Neural cell (in vitro differentiated cells): Measurements from ENCODE around the gene FTL. TPM values are rescaled to one million over a fixed set of nuclear protein-coding genes. Genes with fewer than 3 reads are reported as not detected.
A peak's percentile ranks its signal among the peaks of the same experiment; 100 is the strongest.

ENCODE experiments used
- H2AFZ ChIP-seq: fragments of 200-600, 300-800 bp; sonication (generic), shearing (Covaris generic); 2 replicates; pipeline ENCODE4 v1.6.0; 2014; ENCODE audit warnings: low read depth, mild to moderate bottlenecking, antibody characterized with exemption, low read length, moderate library complexity
- H3F3A ChIP-seq: fragments of 200-600 bp; shearing (Covaris generic); 2 replicates; pipeline ENCODE4 v1.6.1; 2016; ENCODE audit warnings: mild to moderate bottlenecking, moderate library complexity, mixed read lengths, antibody characterized with exemption, low read length; ENCODE audit not compliant: insufficient read depth, poor library complexity, severe bottlenecking
- H3K27ac ChIP-seq: fragments of 200-600, 300-800 bp; sonication (generic), shearing (Covaris generic); 2 replicates; pipeline ENCODE4 v1.5.1; 2014; ENCODE audit warnings: mild to moderate bottlenecking, low read length, moderate library complexity
- H3K27me3 ChIP-seq: fragments of 300-800, 200-600 bp; sonication (generic), shearing (Covaris generic); 2 replicates; pipeline ENCODE4 v1.6.0; 2014; ENCODE audit warnings: mild to moderate bottlenecking, low read depth, low read length, moderate library complexity; ENCODE audit not compliant: insufficient read depth
- H3K36me3 ChIP-seq: fragments of 300-800, 200-600 bp; sonication (generic), shearing (Covaris generic); 2 replicates; pipeline ENCODE4 v1.5.1; 2014; ENCODE audit warnings: mild to moderate bottlenecking, antibody characterized with exemption, low read length, moderate library complexity; ENCODE audit not compliant: insufficient read depth
- H3K4me2 ChIP-seq: fragments of 300-800, 200-600 bp; sonication (generic), shearing (Covaris generic); 2 replicates; pipeline ENCODE4 v1.6.0; 2014; ENCODE audit warnings: mild to moderate bottlenecking, low read length
- H3K4me3 ChIP-seq: fragments of 300-800, 200-600 bp; sonication (generic), shearing (Covaris generic); 2 replicates; pipeline ENCODE4 v1.5.1; 2014; ENCODE audit warnings: mild to moderate bottlenecking, low read length, moderate library complexity
- H3K79me2 ChIP-seq: fragments of 200-600 bp; shearing (Covaris generic); replicated peaks from 2 replicates; pipeline ENCODE4 v1.6.0; 2014; ENCODE audit warnings: mild to moderate bottlenecking, low read length, moderate library complexity; ENCODE audit not compliant: insufficient read depth
- H3K9ac ChIP-seq: fragments of 300-800, 200-600 bp; sonication (generic), shearing (Covaris generic); 2 replicates; pipeline ENCODE4 v1.6.1; 2016; ENCODE audit warnings: mild to moderate bottlenecking, low read length, mixed read lengths
- H3K9me2 ChIP-seq: fragments of 200-600 bp; shearing (Covaris generic); 2 replicates; pipeline ENCODE4 v1.6.1; 2016; ENCODE audit warnings: mild to moderate bottlenecking, low read length, mixed read lengths; ENCODE audit not compliant: insufficient read depth
- H3K9me3 ChIP-seq: fragments of 200-600, 300-800 bp; sonication (generic), shearing (Covaris generic); 2 replicates; pipeline ENCODE4 v1.6.1; 2016; ENCODE audit warnings: mild to moderate bottlenecking, mixed run types, low read length, moderate library complexity, mixed read lengths
- H4K20me1 ChIP-seq: fragments of 200-600 bp; shearing (Covaris generic); 2 replicates; pipeline ENCODE4 v1.6.1; 2016; ENCODE audit warnings: mild to moderate bottlenecking, mixed run types; ENCODE audit not compliant: insufficient read depth
- CTCF ChIP-seq: fragments of 450-650 bp; IDR thresholded peaks from 2 replicates; pipeline ENCODE4 v1.5.1; 2014; ENCODE audit warnings: antibody characterized with exemption, mild to moderate bottlenecking, moderate library complexity; ENCODE audit not compliant: poor library complexity, severe bottlenecking
- EP300 ChIP-seq: fragments of 450-650 bp; conservative IDR thresholded peaks from 2 replicates; pipeline ENCODE4 v1.6.1; 2014; ENCODE audit warnings: antibody characterized with exemption, mild to moderate bottlenecking, moderate library complexity; ENCODE audit not compliant: poor library complexity, severe bottlenecking
- EZH2 ChIP-seq: fragments of 200-600, 300-800 bp; shearing (Covaris generic), sonication (generic); IDR thresholded peaks from 2 replicates; pipeline ENCODE4 v1.6.1; 2014; ENCODE audit warnings: antibody characterized with exemption, low read length, borderline replicate concordance, mild to moderate bottlenecking; ENCODE audit not compliant: insufficient read depth, poor library complexity, severe bottlenecking
- MXI1 ChIP-seq: fragments of 450-650 bp; conservative IDR thresholded peaks from 2 replicates; pipeline ENCODE4 v1.6.1; 2014; ENCODE audit warnings: antibody characterized with exemption, mild to moderate bottlenecking; ENCODE audit not compliant: poor library complexity, severe bottlenecking
- POLR2AphosphoS5 ChIP-seq: IDR thresholded peaks from 2 replicates; pipeline ENCODE4 v1.6.1; 2012
- RAD21 ChIP-seq: fragments of 450-650 bp; conservative IDR thresholded peaks from 2 replicates; pipeline ENCODE4 v1.6.1; 2014; ENCODE audit warnings: antibody characterized with exemption, mild to moderate bottlenecking, moderate library complexity
- SMC3 ChIP-seq: fragments of 450-650 bp; conservative IDR thresholded peaks from 2 replicates; pipeline ENCODE4 v1.6.1; 2014; ENCODE audit warnings: antibody characterized with exemption, mild to moderate bottlenecking, moderate library complexity; ENCODE audit not compliant: poor library complexity
- TAF1 ChIP-seq: IDR thresholded peaks from 2 replicates; pipeline ENCODE4 v1.6.1; 2012; ENCODE audit warnings: low read depth
- polyA plus RNA-seq: library from polyadenylated mRNA; depleted of rRNA; stranded (reverse); fragments of >200 nt; gene quantifications from 2 replicates; pipeline ENCODE4 v1.2.3, GENCODE V29; 2014
- TF ChIP-seq, protein P1 (sequence below): IDR thresholded peaks from 2 replicates; pipeline ENCODE4 v1.6.1; 2012; ENCODE audit warnings: borderline replicate concordance

Gene FTL
- polyA plus RNA-seq, 1 donor from 2014 or later: 886 TPM

- H3K27ac ChIP-seq: peak overlapping the region; percentile 63
Measured at GRCh38 chr19:48955308-48955958, 9.7 kb upstream of the FTL start.

DNA sequence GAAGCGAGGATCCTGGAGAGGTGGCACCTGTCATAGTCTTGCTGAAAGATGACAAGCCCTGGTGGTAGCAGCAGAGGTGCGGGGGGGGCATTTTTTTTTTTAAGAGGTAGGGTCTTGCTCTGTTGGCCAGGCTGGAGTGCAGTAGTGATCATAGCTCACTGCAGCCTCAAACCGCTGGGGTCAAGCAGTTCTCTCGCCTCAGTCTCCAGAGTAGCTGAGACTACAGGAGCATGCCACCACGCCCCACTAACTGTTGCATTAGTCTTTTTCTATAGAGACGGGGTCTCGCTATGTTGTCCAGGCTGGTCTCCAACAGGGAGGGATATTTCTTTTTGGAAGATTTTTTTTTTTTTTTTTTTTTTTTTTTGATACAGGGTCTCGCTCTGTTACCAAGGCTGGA lies 7.1 kb upstream of the FTL start:
- no peak overlapping the region for H3K27ac ChIP-seq
- peaks cover 9% of the 10 kb centered on the region for H3K79me2 ChIP-seq
- H3F3A ChIP-seq: no peaks in the 10 kb centered on the region
- H3K27me3 ChIP-seq: no peaks in the 10 kb centered on the region
- H3K36me3 ChIP-seq: no peaks in the 10 kb centered on the region
- H2AFZ ChIP-seq: no peak overlapping the region
- H3K9ac ChIP-seq: no peak overlapping the region
- H4K20me1 ChIP-seq: no peaks in the 10 kb centered on the region
- no peak overlapping the region for H3K4me3 ChIP-seq
- no peaks in the 10 kb centered on the region for H3K9me3 ChIP-seq
- no peak overlapping the region for H3K4me2 ChIP-seq
- no peaks in the 10 kb centered on the region for H3K9me2 ChIP-seq
- TF ChIP-seq MXI1 (no peak), RAD21 (no peak), EP300 (no peak), TAF1 (no peak), CTCF (no peak), POLR2AphosphoS5 (no peak), SMC3 (no peak)
- TF ChIP-seq, protein P1, sequence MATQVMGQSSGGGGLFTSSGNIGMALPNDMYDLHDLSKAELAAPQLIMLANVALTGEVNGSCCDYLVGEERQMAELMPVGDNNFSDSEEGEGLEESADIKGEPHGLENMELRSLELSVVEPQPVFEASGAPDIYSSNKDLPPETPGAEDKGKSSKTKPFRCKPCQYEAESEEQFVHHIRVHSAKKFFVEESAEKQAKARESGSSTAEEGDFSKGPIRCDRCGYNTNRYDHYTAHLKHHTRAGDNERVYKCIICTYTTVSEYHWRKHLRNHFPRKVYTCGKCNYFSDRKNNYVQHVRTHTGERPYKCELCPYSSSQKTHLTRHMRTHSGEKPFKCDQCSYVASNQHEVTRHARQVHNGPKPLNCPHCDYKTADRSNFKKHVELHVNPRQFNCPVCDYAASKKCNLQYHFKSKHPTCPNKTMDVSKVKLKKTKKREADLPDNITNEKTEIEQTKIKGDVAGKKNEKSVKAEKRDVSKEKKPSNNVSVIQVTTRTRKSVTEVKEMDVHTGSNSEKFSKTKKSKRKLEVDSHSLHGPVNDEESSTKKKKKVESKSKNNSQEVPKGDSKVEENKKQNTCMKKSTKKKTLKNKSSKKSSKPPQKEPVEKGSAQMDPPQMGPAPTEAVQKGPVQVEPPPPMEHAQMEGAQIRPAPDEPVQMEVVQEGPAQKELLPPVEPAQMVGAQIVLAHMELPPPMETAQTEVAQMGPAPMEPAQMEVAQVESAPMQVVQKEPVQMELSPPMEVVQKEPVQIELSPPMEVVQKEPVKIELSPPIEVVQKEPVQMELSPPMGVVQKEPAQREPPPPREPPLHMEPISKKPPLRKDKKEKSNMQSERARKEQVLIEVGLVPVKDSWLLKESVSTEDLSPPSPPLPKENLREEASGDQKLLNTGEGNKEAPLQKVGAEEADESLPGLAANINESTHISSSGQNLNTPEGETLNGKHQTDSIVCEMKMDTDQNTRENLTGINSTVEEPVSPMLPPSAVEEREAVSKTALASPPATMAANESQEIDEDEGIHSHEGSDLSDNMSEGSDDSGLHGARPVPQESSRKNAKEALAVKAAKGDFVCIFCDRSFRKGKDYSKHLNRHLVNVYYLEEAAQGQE: no peak

More at GRCh38 chr19:48955308-48955958, 9.7 kb upstream of the FTL start:
- no peaks in the 10 kb centered on the region for H3K9me3 ChIP-seq
- no peaks in the 10 kb centered on the region for H4K20me1 ChIP-seq
- TF ChIP-seq MXI1: no peak
- no peak for TF ChIP-seq EZH2
- TF ChIP-seq, protein P1: no peak
- no peak for TF ChIP-seq POLR2AphosphoS5
- TF ChIP-seq CTCF: no peak
- no peak for TF ChIP-seq RAD21
- no peak for TF ChIP-seq SMC3
- no peak for TF ChIP-seq TAF1
- no peak for TF ChIP-seq EP300
- H3K9ac ChIP-seq: peak overlapping the region; percentile 92
- peaks cover 9% of the 10 kb centered on the region for H3K79me2 ChIP-seq
- no peaks in the 10 kb centered on the region for H3K9me2 ChIP-seq
- peak overlapping the region; percentile 92 for H3K4me2 ChIP-seq
- no peaks in the 10 kb centered on the region for H3K27me3 ChIP-seq
- H3K4me3 ChIP-seq: peak overlapping the region; percentile 94
- no peaks in the 10 kb centered on the region for H3K36me3 ChIP-seq
- peak overlapping the region; percentile 76 for H2AFZ ChIP-seq
- H3F3A ChIP-seq: no peaks in the 10 kb centered on the region
